GM21529 (cell line): ENCODE measurements around the gene AMTN.
A peak's percentile ranks its signal among the peaks of the same experiment; 100 is the strongest.

Experiments
- ATAC-seq: cut with Tn5 transposase; IDR thresholded peaks from one replicate; pipeline ENCODE4 v1.9.1; 2021; ENCODE audit not compliant: unreplicated experiment

Gene AMTN

DNA sequence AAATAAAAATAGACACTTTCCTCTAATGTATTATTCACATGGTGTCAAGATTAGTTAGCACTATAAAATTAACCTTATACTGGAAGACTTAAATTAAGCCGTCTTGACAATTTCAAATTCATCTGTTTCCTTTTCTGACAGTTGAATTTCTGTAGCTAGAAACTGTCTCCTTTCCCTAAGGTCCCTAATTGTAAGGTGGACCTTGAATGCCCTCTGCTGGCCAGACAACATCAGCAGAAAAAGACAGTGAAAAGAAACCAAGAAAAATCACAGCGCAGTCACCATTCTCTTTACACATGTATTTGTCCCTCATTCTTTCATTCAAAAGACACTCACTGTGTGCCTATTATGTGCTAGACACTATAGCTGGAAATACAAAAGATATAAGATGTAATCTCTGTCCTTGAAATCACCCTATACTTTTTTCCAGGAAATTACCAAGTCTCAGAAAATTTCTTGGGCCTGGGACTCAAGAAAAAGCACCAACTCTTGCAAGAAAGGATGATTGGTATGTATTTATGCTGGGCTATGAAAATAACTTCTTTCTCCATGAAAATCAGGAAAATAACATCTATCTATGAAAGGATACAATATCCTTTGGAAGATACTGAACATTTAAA lies 41.0 kb downstream of the AMTN start:
- peak; percentile 87 for ATAC-seq

DNA sequence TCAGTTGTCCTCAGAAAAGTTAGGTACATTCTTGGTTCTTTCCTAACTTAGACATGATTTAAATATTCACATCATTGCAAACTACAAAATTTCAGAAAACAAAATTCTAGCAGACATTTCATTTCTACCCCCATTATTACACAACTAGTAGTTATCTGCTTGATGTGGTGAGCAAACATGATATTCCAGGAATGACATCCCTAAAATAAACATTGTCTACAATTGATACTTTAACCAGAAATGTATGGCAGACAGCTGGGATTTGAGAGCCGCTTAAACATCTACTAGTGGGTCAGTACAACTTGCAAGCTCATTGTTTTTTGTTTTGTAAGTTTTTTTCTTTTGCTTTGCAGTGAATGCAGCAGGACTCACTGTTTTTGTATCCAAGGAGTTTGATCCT lies 41.6 kb downstream of the AMTN start:
- no peak for ATAC-seq

DNA sequence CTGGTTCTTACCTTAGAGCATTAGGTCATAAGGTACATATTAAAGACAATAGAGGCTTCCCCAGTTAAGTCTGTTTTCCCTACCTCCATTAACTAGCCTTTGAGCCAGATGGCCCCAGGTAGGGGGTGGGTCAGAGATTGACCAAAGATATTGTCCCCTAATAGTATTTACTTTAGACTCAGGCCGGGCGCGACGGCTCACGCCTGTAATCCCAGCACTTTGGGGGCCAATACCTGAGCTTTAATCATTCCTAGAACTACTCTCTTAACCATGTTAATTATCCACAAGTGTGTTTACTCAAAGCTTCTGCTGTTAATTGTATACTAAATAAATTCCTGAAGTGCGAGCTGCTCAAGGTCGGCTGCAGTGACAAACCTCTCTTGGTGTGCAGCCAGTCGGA lies 45.7 kb downstream of the AMTN start:
- no peak for ATAC-seq

DNA sequence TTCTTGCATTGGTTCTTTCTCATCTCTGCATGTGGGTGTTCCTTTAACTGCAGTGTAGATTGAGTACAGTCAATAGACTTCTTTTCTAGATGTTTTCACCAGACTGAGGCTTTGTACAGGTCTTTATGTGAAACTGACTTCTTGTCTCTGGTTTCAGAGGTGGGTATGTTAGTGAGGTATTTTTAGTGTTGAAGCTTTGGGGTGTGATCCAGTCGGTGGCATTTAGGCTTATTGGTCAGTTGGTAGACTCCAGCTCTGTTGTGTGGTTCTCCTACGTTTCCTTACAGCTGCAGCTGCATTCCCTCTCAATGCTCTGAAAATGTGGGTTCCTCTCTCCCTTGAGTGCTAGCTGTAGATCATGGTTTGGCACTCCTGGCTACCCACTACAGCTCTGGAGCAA lies 52.4 kb downstream of the AMTN start:
- ATAC-seq = no peak

DNA sequence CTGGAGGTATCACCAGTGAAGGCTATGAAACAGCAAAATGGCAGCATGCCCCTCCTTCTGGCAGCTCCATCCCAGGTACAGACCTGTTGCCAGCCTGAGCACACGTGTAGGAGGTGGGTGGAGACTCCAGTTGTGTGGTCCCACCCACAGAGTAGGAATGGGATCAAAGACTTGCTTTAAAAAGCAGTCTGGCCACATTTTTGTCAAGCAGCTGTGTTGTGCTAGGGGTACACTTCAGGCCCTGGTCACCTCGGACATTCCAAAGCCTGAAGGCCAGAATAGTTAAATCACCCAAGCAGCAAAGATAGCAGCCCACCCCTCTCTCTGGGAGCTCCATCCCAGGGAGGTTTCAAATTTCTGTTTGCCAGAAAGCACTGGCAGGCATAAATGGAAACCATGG lies 53.4 kb downstream of the AMTN start:
- no peak for ATAC-seq

DNA sequence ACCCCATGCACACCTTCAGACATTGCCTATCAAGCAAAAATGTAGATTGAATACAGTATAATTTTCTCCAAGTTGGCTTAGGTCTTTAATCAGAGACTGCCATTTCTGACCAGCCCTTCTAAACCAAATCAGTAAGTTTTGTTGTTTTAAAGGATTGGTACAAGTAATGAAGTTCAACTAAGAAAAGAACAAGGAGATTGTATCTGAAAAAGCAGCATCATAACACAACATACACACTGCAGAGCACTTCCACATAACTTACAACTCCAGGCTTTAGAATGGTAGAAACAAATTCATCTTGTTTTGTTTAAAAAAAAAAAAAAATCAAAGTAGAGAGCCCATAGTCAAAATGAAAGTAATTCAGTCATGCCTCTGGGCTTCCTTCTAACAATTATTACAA lies 57.6 kb downstream of the AMTN start:
- ATAC-seq = no peak

DNA sequence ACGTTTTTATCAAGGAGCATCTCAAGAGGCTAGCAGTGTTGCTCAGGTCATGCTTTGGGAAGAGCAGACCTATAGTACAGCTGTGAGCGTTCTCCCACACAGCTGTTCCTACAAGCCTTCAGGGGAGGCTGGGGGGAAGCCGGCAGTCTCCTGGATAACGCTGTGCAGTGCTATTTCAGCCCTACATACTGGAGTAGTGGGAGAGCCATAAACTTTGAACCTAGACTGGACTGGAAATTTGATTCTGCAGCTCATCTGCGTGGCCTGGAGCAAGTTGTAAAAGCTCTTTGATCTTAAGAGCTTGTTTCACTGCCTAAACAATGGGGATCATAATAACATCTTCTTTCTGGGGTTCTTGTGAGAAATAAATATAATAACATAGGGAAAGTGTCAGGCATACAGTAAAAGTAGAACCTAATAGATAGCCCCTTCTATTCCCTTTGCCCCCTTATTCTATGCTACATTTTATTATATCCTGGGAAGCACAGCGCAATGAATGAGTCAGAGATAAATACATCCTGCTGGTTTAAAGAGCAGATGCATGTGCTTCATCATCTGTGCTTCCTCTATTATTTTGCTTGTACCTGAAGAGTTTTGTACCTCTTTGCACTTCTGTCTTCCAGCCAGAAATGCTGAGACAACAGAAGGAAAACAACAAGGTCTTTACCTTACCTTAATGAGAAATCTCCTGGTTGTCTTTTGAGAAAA lies 59.0 kb downstream of the AMTN start:
- no peak for ATAC-seq

DNA sequence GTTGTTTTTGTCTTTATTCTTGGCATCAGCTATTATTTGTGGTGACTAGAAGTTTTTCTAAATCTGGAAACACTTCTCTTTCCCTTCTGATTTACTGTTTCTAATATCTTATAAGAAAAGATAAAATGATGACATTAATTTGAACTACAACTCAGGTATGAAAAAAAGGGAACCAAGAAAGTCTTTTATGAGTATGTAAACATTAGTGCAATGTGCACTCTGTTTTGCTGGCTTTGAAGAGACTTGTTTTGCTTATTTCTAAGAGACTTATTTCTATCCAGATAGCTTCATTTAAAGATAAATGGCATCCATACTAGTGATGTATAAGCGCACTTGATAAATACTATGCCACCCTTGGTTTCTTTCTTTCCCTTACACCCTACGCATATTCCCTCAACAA lies 63.6 kb downstream of the AMTN start:
- ATAC-seq = no peak
